Measurements from ENCODE around the gene NPPC. TPM values are rescaled to one million over a fixed set of nuclear protein-coding genes. Genes with fewer than 3 reads are reported as not detected.

NPPC gene
- total RNA-seq, 4 donors from 2014 or later: not detected

GRCh38 chr2:231894566-231895380 lies 31.4 kb downstream of the NPPC start:
- no peak overlapping the region for H3K4me3 ChIP-seq
- TF ChIP-seq POLR2A (IDR thresholded peaks at IDR 0.05) (no peak), EP300 (IDR thresholded peaks at IDR 0.05) (no peak), POLR2AphosphoS5 (IDR thresholded peaks at IDR 0.05) (no peak)
- H3K9me3 ChIP-seq: no peaks in the 10 kb centered on the region
- H3K36me3 ChIP-seq: no peaks in the 10 kb centered on the region
- 74 to 86% methylated on average over 4 to 7 of the region's 15 CpGs for WGBS, 2 donors (ENCODE audit: low coverage in 1 of 2)
- H3K4me1 ChIP-seq: no peaks in the 10 kb centered on the region
- no peak overlapping the region for H3K27ac ChIP-seq
- no peak for ATAC-seq
- peaks cover 3% of the 10 kb centered on the region for H3K27me3 ChIP-seq

- ATAC-seq: no peak
- no peak overlapping the region for H3K27ac ChIP-seq
- no peak overlapping the region for H3K4me3 ChIP-seq
- TF ChIP-seq POLR2AphosphoS5 (IDR thresholded peaks at IDR 0.05) (no peak), POLR2A (IDR thresholded peaks at IDR 0.05) (no peak), EP300 (IDR thresholded peaks at IDR 0.05) (no peak), CTCF (IDR thresholded peaks at IDR 0.05) (no peak)
- no peaks in the 10 kb centered on the region for H3K4me1 ChIP-seq
- peaks cover 14% of the 10 kb centered on the region for H3K27me3 ChIP-seq
- 73% methylated on average over 10 of the region's 11 CpGs; no CpG with 5 or more reads in 1 of the 2 donors for WGBS, 2 donors (ENCODE audit: low coverage in 1 of 2)
- H3K36me3 ChIP-seq: no peaks in the 10 kb centered on the region
- H3K9me3 ChIP-seq: no peaks in the 10 kb centered on the region
Measured at GRCh38 chr2:231891514-231891905, 34.7 kb downstream of the NPPC start.

GRCh38 chr2:231890896-231891513 lies 35.2 kb downstream of the NPPC start:
- no peaks in the 10 kb centered on the region for H3K36me3 ChIP-seq
- no peaks in the 10 kb centered on the region for H3K4me1 ChIP-seq
- WGBS, 2 donors (ENCODE audit: low coverage in 1 of 2): 90 to 92% methylated on average over 8 to 11 of the region's 11 CpGs
- TF ChIP-seq POLR2A (IDR thresholded peaks at IDR 0.05) (no peak), POLR2AphosphoS5 (IDR thresholded peaks at IDR 0.05) (no peak), CTCF (IDR thresholded peaks at IDR 0.05) (no peak), EP300 (IDR thresholded peaks at IDR 0.05) (no peak)
- peaks cover 0 to 5% (median 0%) of the 10 kb centered on the region in 3 donors for H3K9me3 ChIP-seq
- no peak overlapping the region for H3K4me3 ChIP-seq
- H3K27ac ChIP-seq: no peak overlapping the region
- ATAC-seq: no peak
- peaks cover 19% of the 10 kb centered on the region for H3K27me3 ChIP-seq

- no peak for TF ChIP-seq POLR2A (IDR thresholded peaks at IDR 0.05)
- no peak for TF ChIP-seq CTCF (IDR thresholded peaks at IDR 0.05)
- TF ChIP-seq POLR2AphosphoS5 (IDR thresholded peaks at IDR 0.05): no peak
- no peak for TF ChIP-seq EP300 (IDR thresholded peaks at IDR 0.05)
- Histone ChIP-seq H3K36me3 (no peaks in the 10 kb centered on the region), H3K4me3 (no peak overlapping the region), H3K27ac (no peak overlapping the region), H3K27me3 (peaks cover 27% of the 10 kb centered on the region), H3K4me1 (peaks cover 0 to 11% (median 0%) of the 10 kb centered on the region in 3 donors), H3K9me3 (peaks cover 0 to 7% (median 0%) of the 10 kb centered on the region in 3 donors)
- ATAC-seq: no peak
- WGBS, 2 donors (ENCODE audit: low coverage in 1 of 2): 48 to 73% methylated on average over 3 to 6 of the region's 6 CpGs
Measured at GRCh38 chr2:231887756-231888155, 38.4 kb downstream of the NPPC start.

- Histone ChIP-seq H3K4me3 (no peak overlapping the region), H3K4me1 (peaks cover 0 to 11% (median 0%) of the 10 kb centered on the region in 3 donors), H3K36me3 (no peaks in the 10 kb centered on the region), H3K27me3 (peaks cover 27% of the 10 kb centered on the region), H3K27ac (no peak overlapping the region), H3K9me3 (peaks cover 0 to 7% (median 0%) of the 10 kb centered on the region in 3 donors)
- no peak for ATAC-seq
- TF ChIP-seq POLR2A (IDR thresholded peaks at IDR 0.05) (no peak), EP300 (IDR thresholded peaks at IDR 0.05) (no peak), POLR2AphosphoS5 (IDR thresholded peaks at IDR 0.05) (no peak), CTCF (IDR thresholded peaks at IDR 0.05) (no peak)
- WGBS, 2 donors (ENCODE audit: low coverage in 1 of 2): 62 to 89% methylated on average over 1 to 3 of the region's 3 CpGs
Measured at GRCh38 chr2:231886071-231886681, 40.0 kb downstream of the NPPC start.
